Body of pancreas (tissue), 4 donors: Measurements from ENCODE around the gene SPP1. TPM values are rescaled to one million over a fixed set of nuclear protein-coding genes. Genes with fewer than 3 reads are reported as not detected.
A peak's percentile ranks its signal among the peaks of the same experiment; 100 is the strongest.
"Not testable (repeated sequence)": the region's sequence is repeated elsewhere in the genome, so short reads cannot be mapped to it uniquely, and the experiment has no call there.

Experiments used
- ATAC-seq: fragments of 150-250 bp; one replicate; pipeline ENCODE4 v1.9.1; 2016
- DNase-seq, 4 donors: peaks; one replicate each; pipeline ENCODE4 v3.0.0-alpha.2; 2019
- H3K27ac ChIP-seq, 4 donors: fragments of 200-600 bp; sonication (generic); 1 replicate in 3 of 4; 2 replicates in 1 of 4; pipeline versions ENCODE4 v1.5.1 to v1.6.1; 2016 to 2019; ENCODE audit warnings: mild to moderate bottlenecking in 1 of 4, mixed read lengths in 1 of 4, moderate library complexity in 1 of 4
- H3K27me3 ChIP-seq, 2 donors: fragments of 200-600 bp; sonication (generic); one replicate each; pipeline ENCODE4 v1.6.0; 2016; ENCODE audit warnings: mild to moderate bottlenecking in 1 of 2
- H3K36me3 ChIP-seq, 2 donors: fragments of 200-600 bp; sonication (generic); replicated peaks in 1 of 2; 2 replicates each; pipeline ENCODE4 v1.5.1; 2016; ENCODE audit warnings: low read depth in 2 of 2; ENCODE audit not compliant: insufficient read depth in 1 of 2
- H3K4me1 ChIP-seq: fragments of 200-600 bp; sonication (generic); one replicate; pipeline ENCODE4 v1.6.0; 2016
- H3K4me3 ChIP-seq, 2 donors: fragments of 200-600 bp; sonication (generic); 1 replicate in 1 of 2; 2 replicates in 1 of 2; pipeline ENCODE4 v1.5.1; 2016 to 2019
- H3K9me3 ChIP-seq, 3 donors: fragments of 200-600 bp; sonication (generic); 1 replicate in 2 of 3; 2 replicates in 1 of 3; pipeline ENCODE4 v1.5.1; 2016
- CTCF ChIP-seq, 7 experiments: fragments of 450-650 bp in 4 of 7; fragments of 200-600 bp in 3 of 7; sonication (generic) in 3 of 7; IDR thresholded peaks; one replicate each; pipeline ENCODE4 v1.5.1; 2016 to 2019; ENCODE audit warnings: antibody characterized with exemption in 7 of 7
- POLR2A ChIP-seq, 3 donors: fragments of 450-650 bp; IDR thresholded peaks; one replicate each; pipeline ENCODE4 v1.6.1; 2016; ENCODE audit warnings: antibody characterized with exemption in 3 of 3, mild to moderate bottlenecking in 2 of 3
- WGBS, 2 donors: methylation state at CpG; one replicate each; pipeline ENCODE4 v1.1.5; 2017; 5-methylcytosine and 5-hydroxymethylcytosine counted together
- intact Hi-C: fragments of 100-400 bp; cut with DNase I; formaldehyde crosslinking; loops from one replicate; pipeline ENCODE4 v1.15.1; 2023
- total RNA-seq, 2 donors: library from RNA; depleted of rRNA; stranded (reverse); fragments of >200 nt; gene quantifications; one replicate each; pipeline ENCODE4 v1.1.0, GENCODE V29; 2016

The SPP1 gene
- total RNA-seq, 2 donors from 2014 or later = 62.8 to 154 TPM

GRCh38 chr4:87989765-87990164 lies 14.3 kb downstream of the SPP1 start:
- Histone ChIP-seq H3K4me1 (no peaks in the 10 kb centered on the region), H3K27me3 (no peaks in the 10 kb centered on the region), H3K27ac (no peak overlapping the region), H3K36me3 (no peaks in the 10 kb centered on the region), H3K4me3 (no peak overlapping the region), H3K9me3 (no peaks in the 10 kb centered on the region)
- ATAC-seq (no peak), DNase-seq (no peak)
- WGBS, 2 donors = 77 to 83% methylated on average over 4 of the region's 4 CpGs
- TF ChIP-seq CTCF (IDR thresholded peaks at IDR 0.05) = no peak
- intact Hi-C loops = no loop called here

DNA sequence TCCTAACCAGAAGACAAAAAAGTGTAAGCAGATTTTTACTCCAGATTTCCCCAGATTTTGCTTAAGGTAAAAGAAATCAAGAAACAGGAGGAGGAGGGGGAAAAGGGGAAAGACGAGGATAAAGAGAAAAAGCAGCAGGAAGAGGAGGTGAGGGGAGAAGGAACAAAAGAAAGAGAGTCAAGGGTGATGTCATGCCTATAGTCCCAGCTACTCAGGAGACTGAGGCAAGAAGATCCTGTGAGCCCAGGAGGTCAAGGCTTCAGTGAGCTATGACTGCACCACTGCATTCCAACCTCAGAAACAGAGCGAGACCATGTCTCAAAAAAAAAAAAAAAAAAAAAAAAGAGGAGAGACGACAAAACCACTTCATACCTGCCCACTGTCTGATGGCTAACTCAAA lies 19.9 kb downstream of the SPP1 start:
- Histone ChIP-seq H3K9me3 (no peaks in the 10 kb centered on the region), H3K4me1 (no peaks in the 10 kb centered on the region), H3K27ac (no peak overlapping the region), H3K27me3 (no peaks in the 10 kb centered on the region), H3K4me3 (no peak overlapping the region), H3K36me3 (no peaks in the 10 kb centered on the region)
- WGBS, 2 donors = 52 to 69% methylated on average over 3 of the region's 3 CpGs
- no peak for DNase-seq
- intact Hi-C loops = no loop called here
- TF ChIP-seq POLR2A (IDR thresholded peaks at IDR 0.05) (no peak), CTCF (IDR thresholded peaks at IDR 0.05) (no peak)
- no peak for ATAC-seq

DNA sequence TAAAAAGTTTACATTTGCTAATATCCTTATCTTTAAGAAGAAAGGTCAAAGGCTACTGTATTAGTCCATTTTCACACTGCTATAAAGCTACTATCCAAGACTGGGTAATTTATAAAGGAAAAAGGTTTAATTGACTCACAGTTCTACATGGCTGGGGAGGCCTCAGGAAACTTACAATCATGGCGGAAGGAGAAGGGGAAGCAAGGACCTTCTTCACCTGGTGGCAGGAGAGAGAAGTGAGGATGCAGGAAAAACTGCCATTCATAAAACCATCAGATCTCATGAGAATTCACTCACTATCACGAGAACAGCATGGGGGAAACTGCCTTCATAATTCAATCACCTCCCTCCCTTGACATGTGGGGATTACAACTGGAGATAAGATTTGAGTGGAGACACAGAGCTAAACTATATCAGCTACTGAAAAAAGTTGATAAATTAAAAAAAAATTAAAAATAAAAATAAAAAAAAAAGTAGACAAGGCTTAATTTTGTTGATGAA lies 23.7 kb downstream of the SPP1 start:
- H3K4me3 ChIP-seq, ATAC-seq, intact Hi-C loops, H3K27me3 ChIP-seq, DNase-seq, H3K27ac ChIP-seq, H3K9me3 ChIP-seq, H3K4me1 ChIP-seq, H3K36me3 ChIP-seq: not testable (repeated sequence)
- 70 to 97% methylated on average over 2 of the region's 2 CpGs for WGBS, 2 donors

DNA sequence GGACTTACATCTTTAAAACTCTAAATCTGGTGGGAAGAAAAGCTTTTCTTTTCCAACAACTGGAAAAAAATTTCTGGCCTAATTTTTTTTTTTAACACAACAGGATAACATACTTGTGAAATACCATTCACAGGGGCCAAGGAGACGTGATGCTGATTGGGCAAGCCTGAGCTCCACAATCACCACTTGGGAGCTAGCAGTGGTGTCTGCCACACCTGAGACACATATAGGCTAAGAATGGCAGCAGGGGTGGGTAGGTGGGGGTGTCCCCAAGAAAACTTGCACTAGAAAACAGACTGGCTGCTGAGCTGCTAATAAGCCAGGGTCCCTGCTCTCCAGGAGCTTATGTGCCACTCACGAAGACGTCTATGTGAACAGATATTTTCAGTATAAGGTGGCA lies 26.4 kb downstream of the SPP1 start:
- no peaks in the 10 kb centered on the region for H3K9me3 ChIP-seq
- no peaks in the 10 kb centered on the region for H3K4me1 ChIP-seq
- no peaks in the 10 kb centered on the region for H3K27me3 ChIP-seq
- TF ChIP-seq CTCF (IDR thresholded peaks at IDR 0.05) (no peak), POLR2A (IDR thresholded peaks at IDR 0.05) (no peak)
- no peak for DNase-seq
- peak overlapping the region in 1 of 4 donors; percentile 20 for H3K27ac ChIP-seq
- WGBS, 2 donors = 72 to 81% methylated on average over 3 of the region's 3 CpGs
- ATAC-seq = no peak
- intact Hi-C loops = no loop called here
- H3K36me3 ChIP-seq = no peaks in the 10 kb centered on the region
- no peak overlapping the region for H3K4me3 ChIP-seq

DNA sequence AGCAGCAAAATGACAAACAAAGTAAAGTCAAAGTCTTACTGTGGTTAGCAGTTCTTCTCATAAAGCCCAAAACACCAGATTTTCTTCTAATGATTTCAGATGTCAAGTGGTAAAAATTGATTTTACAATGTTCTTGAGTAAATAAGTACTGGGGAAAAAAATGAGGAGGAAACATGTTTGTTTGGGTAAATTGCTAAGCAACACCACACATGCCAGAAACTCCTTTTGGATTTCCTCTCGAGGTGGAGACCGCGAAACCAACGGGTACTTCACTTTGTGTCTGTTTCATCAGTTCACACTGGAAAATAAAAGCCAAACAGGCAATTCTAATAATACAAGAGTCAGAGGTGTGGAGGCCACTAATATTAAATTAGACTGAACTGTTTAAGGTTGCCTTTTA lies 27.3 kb downstream of the SPP1 start:
- Histone ChIP-seq H3K27ac (peak overlapping the region in 2 of 4 donors; percentile 39 to 46), H3K36me3 (no peaks in the 10 kb centered on the region), H3K4me3 (no peak overlapping the region), H3K9me3 (no peaks in the 10 kb centered on the region), H3K4me1 (no peaks in the 10 kb centered on the region), H3K27me3 (no peaks in the 10 kb centered on the region)
- no peak for DNase-seq
- ATAC-seq = peak; percentile 23
- TF ChIP-seq CTCF (IDR thresholded peaks at IDR 0.05) = no peak
- no peak for TF ChIP-seq POLR2A (IDR thresholded peaks at IDR 0.05)
- intact Hi-C loops = no loop called here
- 27 to 39% methylated on average over 4 of the region's 4 CpGs for WGBS, 2 donors
